B cell (primary cell): ENCODE results near the gene ZCCHC4. TPM values are rescaled to one million over a fixed set of nuclear protein-coding genes. Genes with fewer than 3 reads are reported as not detected.

Source experiments
- ATAC-seq: fragments of 200-7000 bp; cut with Tn5 transposase; one replicate; pipeline ENCODE4 v1.10.0; 2021; ENCODE audit warnings: low read depth, mild to moderate bottlenecking, moderate number of reproducible peaks, moderate library complexity
- CTCF ChIA-PET: fragments of 350-600 bp; sonication (Branson Sonifier 250); formaldehyde crosslinking; loops from one replicate; lab custom pipeline; 2021; ENCODE audit warnings: antibody characterized with exemption, inconsistent platforms; lab: Charles Lee
- POLR2A ChIA-PET: fragments of 350-600 bp; sonication (Branson Sonifier 250); formaldehyde crosslinking; loops from one replicate; lab custom pipeline; 2021; ENCODE audit warnings: antibody characterized with exemption; lab: Charles Lee
- DNase-seq: peaks from one replicate; pipeline ENCODE4 v3.0.0; 2013
- H2AFZ ChIP-seq: 2 replicates; pipeline ENCODE4 v1.6.1; 2012; ENCODE audit warnings: mild to moderate bottlenecking, low read depth, low read length; ENCODE audit not compliant: insufficient read depth, poor library complexity, severe bottlenecking
- H3K27ac ChIP-seq, 2 donors: 1 replicate in 1 of 2; 2 replicates in 1 of 2; pipeline ENCODE4 v1.5.1; 2012 to 2013; ENCODE audit warnings: low read length in 2 of 2, mild to moderate bottlenecking in 2 of 2, moderate library complexity in 1 of 2
- H3K27me3 ChIP-seq, 4 experiments: fragments of 200-600 bp in 1 of 4; sonication (generic) in 1 of 4; replicated peaks in 1 of 4; 1 replicate in 2 of 4; 2 replicates in 2 of 4; pipeline versions ENCODE4 v1.6.1 to v1.7.0; 2013 to 2016; ENCODE audit warnings: low read length in 3 of 4, mild to moderate bottlenecking in 2 of 4, mixed read lengths in 1 of 4, moderate library complexity in 1 of 4; ENCODE audit not compliant: insufficient read depth in 4 of 4, control insufficient read depth in 3 of 4; ENCODE audit errors: control extremely low read depth in 1 of 4
- H3K36me3 ChIP-seq, 2 experiments: replicated peaks in 1 of 2; 1 replicate in 1 of 2; 2 replicates in 1 of 2; pipeline versions ENCODE4 v1.6.1 to v1.7.1; 2013; ENCODE audit warnings: low read length in 1 of 2; ENCODE audit not compliant: insufficient read depth in 2 of 2, control insufficient read depth in 1 of 2; ENCODE audit errors: control extremely low read depth in 1 of 2, extremely low read depth in 1 of 2
- H3K4me1 ChIP-seq, 2 donors: fragments of 200-600 bp in 1 of 2; sonication (generic) in 1 of 2; 1 replicate in 1 of 2; 2 replicates in 1 of 2; pipeline versions ENCODE4 v1.5.1 to v1.6.1; 2013 to 2017; ENCODE audit warnings: low read length in 2 of 2; ENCODE audit not compliant: control insufficient read depth in 2 of 2, insufficient read depth in 2 of 2
- H3K4me2 ChIP-seq: replicated peaks from 2 replicates; pipeline ENCODE3; 2012; ENCODE audit warnings: mild to moderate bottlenecking, low read depth, low read length; ENCODE audit not compliant: poor library complexity, severe bottlenecking
- H3K4me3 ChIP-seq, 5 experiments: fragments of 200-600 bp in 1 of 5; sonication (generic) in 1 of 5; 1 replicate in 3 of 5; 2 replicates in 2 of 5; pipeline versions ENCODE4 v1.5.1 to v1.7.0; 2011 to 2016; ENCODE audit warnings: low read length in 4 of 5, mild to moderate bottlenecking in 4 of 5, low read depth in 2 of 5, control low read depth in 1 of 5, moderate library complexity in 1 of 5; ENCODE audit not compliant: insufficient read depth in 1 of 5; ENCODE audit errors: control extremely low read depth in 1 of 5, extremely low read depth in 1 of 5
- H3K79me2 ChIP-seq: fragments of 200-600 bp; sonication (generic); one replicate; pipeline ENCODE4 v1.6.0; 2016; ENCODE audit warnings: low read length; ENCODE audit not compliant: control insufficient read depth, insufficient read depth
- H3K9ac ChIP-seq: fragments of 200-600 bp; sonication (generic); 2 replicates; pipeline ENCODE4 v1.6.1; 2017; ENCODE audit warnings: mild to moderate bottlenecking, low read length, moderate library complexity
- H3K9me3 ChIP-seq, 3 donors: one replicate each; pipeline versions ENCODE4 v1.6.1 to v1.7.1; 2013; ENCODE audit warnings: low read length in 2 of 3; ENCODE audit not compliant: control insufficient read depth in 2 of 3, insufficient read depth in 1 of 3; ENCODE audit errors: control extremely low read depth in 1 of 3
- H4K20me1 ChIP-seq: 2 replicates; pipeline ENCODE4 v1.6.0; 2012; ENCODE audit warnings: mild to moderate bottlenecking, low read length; ENCODE audit not compliant: insufficient read depth, control insufficient read depth, poor library complexity, severe bottlenecking
- H3K27ac Mint-ChIP-seq: one replicate; pipeline ENCODE4 v1.8.0; 2021; ENCODE audit warnings: mixed read lengths
- H3K27me3 Mint-ChIP-seq: one replicate; pipeline ENCODE4 v1.8.0; 2021; ENCODE audit warnings: mixed read lengths
- H3K4me1 Mint-ChIP-seq: one replicate; pipeline ENCODE4 v1.8.0; 2021; ENCODE audit warnings: mixed read lengths
- H3K4me3 Mint-ChIP-seq: one replicate; pipeline ENCODE4 v1.8.0; 2021; ENCODE audit warnings: mixed read lengths
- H3K9me3 Mint-ChIP-seq: one replicate; pipeline ENCODE4 v1.8.0; 2022; ENCODE audit warnings: mixed read lengths; ENCODE audit not compliant: insufficient read depth
- CTCF ChIP-seq: fragments of 200-600 bp; IDR thresholded peaks from one replicate; pipeline ENCODE4 v1.8.0; 2022; ENCODE audit warnings: antibody characterized with exemption, mild to moderate bottlenecking
- EZH2 ChIP-seq: IDR thresholded peaks from 2 replicates; pipeline ENCODE4 v1.6.1; 2012; ENCODE audit warnings: borderline replicate concordance, low read depth, mild to moderate bottlenecking, moderate library complexity, low read length; ENCODE audit not compliant: insufficient read depth, poor library complexity, severe bottlenecking
- WGBS: methylation state at CpG from one replicate; pipeline ENCODE4 v1.1.5; 2013; ENCODE audit warnings: missing lambda C conversion rate; ENCODE audit not compliant: insufficient coverage; 5-methylcytosine and 5-hydroxymethylcytosine counted together
- intact Hi-C: fragments of 100-400 bp; cut with micrococcal nuclease; formaldehyde crosslinking; loops from one replicate; pipeline ENCODE4 v1.10.0; 2022
- polyA plus RNA-seq: library from polyadenylated mRNA; depleted of rRNA; stranded (reverse); fragments of >200 nt; gene quantifications from 2 replicates; pipeline ENCODE4 v1.2.3, GENCODE V29; 2012
- total RNA-seq, 2 donors: library from RNA; stranded (reverse); fragments of 120-200 nt in 1 of 2; gene quantifications; 1 replicate in 1 of 2; 2 replicates in 1 of 2; pipeline versions ENCODE4 v1.2.3 to v1.2.4, GENCODE V29; 2013 to 2022

The ZCCHC4 gene
- total and polyA plus RNA-seq, 2 donors (not counting 1 experiment from before 2014, with no cell fraction given), result 6.5 to 22.4 TPM

GRCh38 chr4:25280210-25280609 is 32.4 kb upstream of the ZCCHC4 start:
- DNase-seq (no peak), ATAC-seq (no peak)
- no peaks in the 10 kb centered on the region for H3K27me3 Mint-ChIP-seq
- WGBS, result 75% methylated on average over 1 of the region's 4 CpGs
- Histone ChIP-seq H3K9me3 (no peaks in the 10 kb centered on the region), H3K4me3 (no peak overlapping the region), H3K36me3 (peaks cover 0 to 7% of the 10 kb centered on the region in 2 experiments), H2AFZ (no peak overlapping the region), H3K27me3 (no peaks in the 10 kb centered on the region), H3K27ac (no peak overlapping the region), H3K79me2 (no peaks in the 10 kb centered on the region), H3K9ac (no peak overlapping the region), H4K20me1 (no peaks in the 10 kb centered on the region), H3K4me2 (no peak overlapping the region), H3K4me1 (no peaks in the 10 kb centered on the region)
- TF ChIP-seq CTCF, result no peak
- TF ChIP-seq EZH2, result no peak
- no peaks in the 10 kb centered on the region for H3K4me1 Mint-ChIP-seq
- intact Hi-C loops, result no loop called here
- CTCF ChIA-PET, result no interaction called here
- no peaks in the 10 kb centered on the region for H3K9me3 Mint-ChIP-seq
- POLR2A ChIA-PET, result no interaction called here
- no peak overlapping the region for H3K27ac Mint-ChIP-seq
- H3K4me3 Mint-ChIP-seq, result no peak overlapping the region

- intact Hi-C loops, result no loop called here
- CTCF ChIA-PET, result no interaction called here
- Histone ChIP-seq H3K4me1 (no peaks in the 10 kb centered on the region), H3K4me2 (no peak overlapping the region), H2AFZ (no peak overlapping the region), H3K27ac (no peak overlapping the region), H3K9ac (no peak overlapping the region), H3K36me3 (peaks cover 0 to 4% of the 10 kb centered on the region in 2 experiments), H3K9me3 (no peaks in the 10 kb centered on the region), H3K79me2 (no peaks in the 10 kb centered on the region), H3K27me3 (no peaks in the 10 kb centered on the region), H3K4me3 (no peak overlapping the region), H4K20me1 (no peaks in the 10 kb centered on the region)
- Mint-ChIP-seq H3K27me3 (peaks cover 5% of the 10 kb centered on the region), H3K4me1 (no peaks in the 10 kb centered on the region), H3K27ac (no peak overlapping the region), H3K4me3 (no peak overlapping the region), H3K9me3 (no peaks in the 10 kb centered on the region)
- DNase-seq, result no peak
- no peak for ATAC-seq
- TF ChIP-seq CTCF, result no peak
- TF ChIP-seq EZH2, result no peak
- POLR2A ChIA-PET, result no interaction called here
- no CpG with 5 or more reads among the region's 3 CpGs for WGBS
Observed at GRCh38 chr4:25283948-25284347, 28.6 kb upstream of the ZCCHC4 start.
